ENCODE results near the gene ZNF430. TPM values are rescaled to one million over a fixed set of nuclear protein-coding genes. Genes with fewer than 3 reads are reported as not detected.
"Not testable (repeated sequence)": the region's sequence is repeated elsewhere in the genome, so short reads cannot be mapped to it uniquely, and the experiment has no call there.

Gene ZNF430
- polyA plus RNA-seq (2013, experiment 1 of 2), result 6.7 TPM
- 8.1 TPM for polyA plus RNA-seq (2013, experiment 2 of 2)

DNA sequence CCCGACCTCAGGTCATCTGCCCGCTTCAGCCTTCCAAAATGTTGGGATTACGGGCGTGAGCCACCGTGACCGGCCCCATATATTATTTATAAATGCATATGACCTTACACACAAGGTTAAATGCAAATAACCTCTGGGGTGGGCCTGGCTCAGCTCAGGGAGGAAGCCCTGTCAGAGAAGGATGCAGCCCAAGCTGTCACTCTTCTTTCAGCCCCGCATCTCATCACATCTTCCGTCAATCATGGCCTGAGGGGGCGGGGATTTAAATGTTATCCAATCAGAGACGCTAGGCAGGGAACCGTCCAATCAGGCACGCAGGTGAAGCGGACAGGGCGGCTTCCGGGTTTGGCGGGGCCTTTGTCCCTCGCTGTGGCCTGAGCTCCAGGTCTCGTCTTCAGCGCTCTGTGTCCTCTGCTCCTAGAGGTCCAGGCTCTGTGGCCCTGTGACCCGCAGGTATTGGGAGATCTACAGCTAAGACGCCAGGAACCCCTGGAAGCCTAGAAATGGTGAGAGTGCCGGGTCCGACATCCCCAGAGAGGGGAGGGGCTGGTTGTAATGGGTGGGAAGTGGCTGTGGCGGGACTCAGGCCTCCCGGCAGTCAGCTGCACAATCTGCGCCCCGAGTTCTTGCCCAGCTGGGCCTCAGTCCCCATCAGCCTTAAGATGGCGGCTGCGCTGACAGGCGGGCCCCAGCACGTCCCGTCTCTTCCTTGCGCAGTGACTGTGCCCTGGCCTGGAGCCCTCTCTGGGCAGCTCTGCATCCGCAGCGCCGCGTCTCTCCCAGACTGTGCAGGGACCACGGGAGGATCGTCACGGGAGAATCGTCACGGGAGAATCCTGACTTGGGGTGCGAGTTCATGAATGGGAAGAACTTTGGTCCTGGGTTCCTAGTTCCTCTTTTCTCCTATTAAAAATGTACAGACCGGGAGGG, at the start of gene ZNF430:
ZNF430 (plus strand) TSS at position 360 of the 930 bp plus-strand sequence; CDS start at position 504, 144 bp downstream.
- Histone ChIP-seq H3K4me1 (ENCODE audit: insufficient read depth, low read length) (peaks cover 21% of the 10 kb centered on the region), H3K27ac (ENCODE audit: low read depth, low read length) (peak within 1 kb of the TSS; percentile 87), H3K9me3 (ENCODE audit: insufficient read depth, low read depth, low read length) (no peaks in the 10 kb centered on the region), H3K4me3 (ENCODE audit: low read length) (peak within 1 kb of the TSS; percentile 87), H3K9ac (ENCODE audit: low read depth, low read length) (peak within 1 kb of the TSS; percentile 89), H3K27me3 (ENCODE audit: insufficient read depth, low read length) (no peaks in the 10 kb centered on the region), H3K36me3 (ENCODE audit: insufficient read depth, low read length) (peaks cover 30% of the 10 kb centered on the region)
- 4% methylated on average over 44 of the region's 44 CpGs for WGBS

DNA sequence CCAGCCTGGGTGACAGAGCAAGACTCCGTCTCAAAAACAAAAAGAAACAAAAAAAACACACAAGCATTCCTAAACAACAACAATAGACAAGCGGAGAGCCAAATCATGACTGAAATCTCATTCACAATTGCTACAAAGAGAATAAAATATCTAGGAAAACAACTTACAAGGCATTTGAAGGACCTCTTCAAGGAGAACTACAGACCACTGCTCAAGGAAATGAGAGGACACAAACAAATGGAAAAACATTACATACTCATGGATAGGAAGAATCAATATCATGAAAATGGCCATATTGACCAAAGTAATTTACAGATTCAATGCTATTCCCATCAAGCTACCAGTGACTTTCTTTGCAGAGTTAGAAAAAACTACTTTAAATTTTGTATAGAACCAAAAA, 27.7 kb upstream of the ZNF430 start:
- H3K9ac ChIP-seq (ENCODE audit: low read depth, low read length); H3K9me3 ChIP-seq (ENCODE audit: insufficient read depth, low read depth, low read length); H3K27me3 ChIP-seq (ENCODE audit: insufficient read depth, low read length); H3K4me3 ChIP-seq (ENCODE audit: low read length); H3K36me3 ChIP-seq (ENCODE audit: insufficient read depth, low read length); H3K4me1 ChIP-seq (ENCODE audit: insufficient read depth, low read length); H3K27ac ChIP-seq (ENCODE audit: low read depth, low read length): not testable (repeated sequence)
- WGBS, result 89% methylated on average over 2 of the region's 2 CpGs

DNA sequence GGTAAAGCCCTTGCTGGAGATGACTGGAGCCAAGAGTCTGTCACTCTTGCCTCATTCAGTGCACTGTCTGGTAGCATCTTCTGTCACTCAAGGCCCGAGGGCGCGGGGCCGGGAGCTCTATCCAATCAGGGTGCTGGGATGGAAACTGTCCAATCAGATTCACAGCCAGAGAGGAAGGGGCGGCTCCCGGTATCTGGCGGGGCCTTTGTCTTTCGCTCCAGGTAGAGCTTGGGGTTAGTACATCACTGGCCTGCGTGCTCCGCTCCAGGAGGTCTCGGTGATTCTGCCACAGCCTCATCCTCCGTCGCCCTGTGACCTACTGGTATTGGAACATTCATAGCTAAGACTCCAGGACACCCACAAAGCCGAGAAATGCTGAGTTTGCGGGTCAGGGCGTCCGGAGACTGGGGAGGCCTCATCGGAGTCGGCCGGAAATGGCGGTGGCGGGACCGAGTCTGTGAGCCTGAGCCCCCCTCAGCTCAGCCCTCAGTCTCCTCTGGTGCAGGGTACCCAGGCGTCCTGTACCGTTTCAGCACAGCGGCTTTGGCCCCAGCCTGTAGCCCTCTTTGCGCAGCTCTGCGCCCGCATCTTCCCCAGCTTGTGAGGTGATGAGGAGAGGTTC, 20.6 kb upstream of the ZNF430 start:
- H3K4me3 ChIP-seq (ENCODE audit: low read length), result peak overlapping the region; percentile 92
- WGBS, result 11% methylated on average over 29 of the region's 29 CpGs
- H3K4me1 ChIP-seq (ENCODE audit: insufficient read depth, low read length), result no peaks in the 10 kb centered on the region
- H3K36me3 ChIP-seq (ENCODE audit: insufficient read depth, low read length), result no peaks in the 10 kb centered on the region
- H3K9me3 ChIP-seq (ENCODE audit: insufficient read depth, low read depth, low read length), result no peaks in the 10 kb centered on the region
- H3K27ac ChIP-seq (ENCODE audit: low read depth, low read length), result peak overlapping the region; percentile 66
- peak overlapping the region; percentile 96 for H3K9ac ChIP-seq (ENCODE audit: low read depth, low read length)
- no peaks in the 10 kb centered on the region for H3K27me3 ChIP-seq (ENCODE audit: insufficient read depth, low read length)

DNA sequence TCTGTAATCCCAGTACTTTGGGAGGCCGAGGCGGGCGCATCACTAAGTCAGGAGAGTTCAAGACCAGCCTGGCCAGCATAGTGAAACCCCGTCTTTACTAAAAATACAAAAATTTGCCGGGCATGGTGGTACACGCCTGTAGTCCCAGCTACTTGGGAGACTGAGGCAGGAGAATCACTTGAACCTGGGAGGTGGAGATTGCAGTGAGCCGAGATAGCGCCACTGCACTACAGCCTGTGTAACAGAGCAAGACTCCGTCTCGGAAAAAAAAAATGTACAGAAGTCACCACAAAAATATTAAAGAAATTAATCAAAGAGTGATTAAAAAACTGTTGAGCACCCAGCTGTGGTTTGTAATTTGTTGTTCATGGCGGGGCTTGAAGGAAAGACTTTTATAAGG, 781 bp downstream of the ZNF430 start:
- H3K9me3 ChIP-seq (ENCODE audit: insufficient read depth, low read depth, low read length); H3K27me3 ChIP-seq (ENCODE audit: insufficient read depth, low read length); H3K27ac ChIP-seq (ENCODE audit: low read depth, low read length): not testable (repeated sequence)
- WGBS, result 20% methylated on average over 11 of the region's 11 CpGs
- peaks cover 35% of the 10 kb centered on the region for H3K36me3 ChIP-seq (ENCODE audit: insufficient read depth, low read length)
- H3K4me1 ChIP-seq (ENCODE audit: insufficient read depth, low read length), result peaks cover 21% of the 10 kb centered on the region
- H3K4me3 ChIP-seq (ENCODE audit: low read length), result peak overlapping the region; percentile 87
- H3K9ac ChIP-seq (ENCODE audit: low read depth, low read length), result peak overlapping the region; percentile 89

DNA sequence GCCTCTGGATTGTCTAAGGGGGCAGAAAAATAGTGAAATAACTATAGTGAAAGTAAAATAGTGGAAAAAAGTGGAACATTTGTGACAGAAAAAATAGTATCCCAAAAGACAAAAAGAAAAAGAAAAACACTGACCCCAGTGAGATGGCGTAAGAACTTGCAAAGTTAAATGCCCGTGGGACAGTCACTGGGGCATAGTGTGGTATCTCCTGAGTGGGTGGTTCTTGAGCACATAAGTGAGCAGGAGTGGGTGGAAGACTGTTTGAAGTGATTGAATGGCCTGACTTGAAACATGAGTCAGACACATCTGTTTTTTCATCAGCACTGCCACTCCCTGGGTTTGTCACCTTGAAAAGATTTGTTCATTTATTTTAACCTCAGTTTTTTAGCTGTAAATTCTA, 2.5 kb downstream of the ZNF430 start:
- H3K27ac ChIP-seq (ENCODE audit: low read depth, low read length), result no peak overlapping the region
- H3K9ac ChIP-seq (ENCODE audit: low read depth, low read length), result no peak overlapping the region
- H3K4me3 ChIP-seq (ENCODE audit: low read length), result no peak overlapping the region
- 89% methylated on average over 2 of the region's 2 CpGs for WGBS
- H3K27me3 ChIP-seq (ENCODE audit: insufficient read depth, low read length), result no peaks in the 10 kb centered on the region
- peaks cover 42% of the 10 kb centered on the region for H3K36me3 ChIP-seq (ENCODE audit: insufficient read depth, low read length)
- H3K9me3 ChIP-seq (ENCODE audit: insufficient read depth, low read depth, low read length), result no peaks in the 10 kb centered on the region
- H3K4me1 ChIP-seq (ENCODE audit: insufficient read depth, low read length), result peaks cover 21% of the 10 kb centered on the region

DNA sequence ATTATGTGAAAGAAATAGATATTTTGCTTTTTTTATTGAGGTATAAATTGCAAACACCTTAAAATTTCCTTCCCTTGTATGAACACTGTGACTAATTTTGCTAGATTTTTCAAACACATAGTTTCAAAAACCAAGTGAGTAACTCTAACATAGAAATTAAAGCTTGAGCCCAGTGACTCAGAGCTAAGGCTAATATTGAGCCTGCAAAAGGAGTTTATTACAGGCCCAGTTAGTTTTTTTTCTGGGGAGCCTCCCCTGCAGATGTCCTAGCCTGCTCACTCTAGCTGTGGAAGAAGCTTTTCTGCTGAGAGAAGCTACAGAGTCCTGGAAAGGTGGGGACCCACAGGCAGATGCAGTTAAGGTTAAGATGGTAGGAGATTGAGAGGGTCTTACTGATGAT, 3.4 kb downstream of the ZNF430 start:
- H3K4me3 ChIP-seq (ENCODE audit: low read length), result no peak overlapping the region
- peaks cover 21% of the 10 kb centered on the region for H3K4me1 ChIP-seq (ENCODE audit: insufficient read depth, low read length)
- H3K9ac ChIP-seq (ENCODE audit: low read depth, low read length), result no peak overlapping the region
- H3K27ac ChIP-seq (ENCODE audit: low read depth, low read length), result no peak overlapping the region
- peaks cover 43% of the 10 kb centered on the region for H3K36me3 ChIP-seq (ENCODE audit: insufficient read depth, low read length)
- H3K9me3 ChIP-seq (ENCODE audit: insufficient read depth, low read depth, low read length), result no peaks in the 10 kb centered on the region
- no peaks in the 10 kb centered on the region for H3K27me3 ChIP-seq (ENCODE audit: insufficient read depth, low read length)

DNA sequence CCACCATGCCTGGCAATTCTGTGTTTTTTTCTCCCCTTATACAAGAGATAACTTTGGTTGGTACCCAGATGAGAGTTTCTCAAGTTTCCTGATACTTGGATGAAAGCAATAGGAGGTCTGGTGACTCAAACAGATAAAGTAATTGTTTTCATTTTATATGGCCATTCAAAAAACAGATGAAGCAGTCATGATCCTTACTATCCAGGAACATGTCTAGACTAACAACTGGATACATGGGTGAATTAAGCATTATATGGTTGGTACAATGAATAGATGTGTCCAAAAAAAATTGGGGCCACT, 8.5 kb downstream of the ZNF430 start:
- Histone ChIP-seq H3K4me3 (ENCODE audit: low read length) (no peak overlapping the region), H3K36me3 (ENCODE audit: insufficient read depth, low read length) (peaks cover 49% of the 10 kb centered on the region), H3K9ac (ENCODE audit: low read depth, low read length) (no peak overlapping the region), H3K27me3 (ENCODE audit: insufficient read depth, low read length) (no peaks in the 10 kb centered on the region), H3K9me3 (ENCODE audit: insufficient read depth, low read depth, low read length) (no peaks in the 10 kb centered on the region), H3K4me1 (ENCODE audit: insufficient read depth, low read length) (peaks cover 4% of the 10 kb centered on the region), H3K27ac (ENCODE audit: low read depth, low read length) (no peak overlapping the region)

DNA sequence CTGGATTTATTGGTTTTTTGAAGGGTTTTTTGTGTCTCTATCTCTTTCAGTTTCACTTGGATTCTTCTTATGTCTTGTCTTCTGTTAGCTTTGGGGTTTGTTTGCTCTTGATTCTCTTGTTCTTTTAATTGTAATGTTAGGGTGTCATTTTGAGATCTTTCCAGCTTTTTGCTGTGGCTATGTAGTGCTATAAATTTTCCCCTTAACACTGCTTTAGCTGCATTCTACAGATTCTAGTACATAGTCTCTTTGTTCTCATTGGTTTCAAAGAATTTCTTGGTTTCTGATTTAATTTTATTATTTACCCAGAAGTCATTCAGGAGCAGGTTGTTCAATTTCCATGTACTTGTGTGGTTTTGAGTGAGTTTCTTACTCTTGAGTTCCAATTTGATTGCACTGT, 24.6 kb downstream of the ZNF430 start:
- peaks cover 37% of the 10 kb centered on the region for H3K36me3 ChIP-seq (ENCODE audit: insufficient read depth, low read length)

DNA sequence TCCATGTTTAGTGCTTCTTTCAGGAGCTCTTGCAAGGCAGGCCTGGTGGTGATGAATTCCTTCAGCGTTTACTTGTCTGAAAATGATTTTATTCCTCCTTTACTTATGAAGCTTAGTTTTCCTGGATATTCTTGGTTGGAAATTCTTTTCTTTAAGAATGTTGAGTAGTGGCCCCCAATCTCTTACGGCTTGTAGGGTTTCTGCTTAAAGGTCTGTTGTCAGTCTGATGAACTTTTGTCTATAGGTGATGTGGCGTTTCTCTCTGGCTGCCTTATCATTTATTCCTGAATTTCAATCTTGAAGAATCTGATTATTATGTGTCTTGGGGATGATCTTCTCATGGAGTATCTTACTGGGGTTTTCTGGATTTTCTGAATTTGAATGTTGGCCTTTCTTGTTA, 26.0 kb downstream of the ZNF430 start:
- H3K9me3 ChIP-seq (ENCODE audit: insufficient read depth, low read depth, low read length), result peaks cover 16% of the 10 kb centered on the region; the same call in 1 of the 2 replicates
- WGBS, result 100% methylated on average over 2 of the region's 3 CpGs
- H3K4me3 ChIP-seq (ENCODE audit: low read length), result no peak overlapping the region
- H3K27ac ChIP-seq (ENCODE audit: low read depth, low read length), result no peak overlapping the region
- H3K27me3 ChIP-seq (ENCODE audit: insufficient read depth, low read length), result no peaks in the 10 kb centered on the region
- H3K4me1 ChIP-seq (ENCODE audit: insufficient read depth, low read length), result no peaks in the 10 kb centered on the region
- no peak overlapping the region for H3K9ac ChIP-seq (ENCODE audit: low read depth, low read length)
- peaks cover 36% of the 10 kb centered on the region for H3K36me3 ChIP-seq (ENCODE audit: insufficient read depth, low read length)

More for the DNA sequence above, 24.6 kb downstream of the ZNF430 start:
- Histone ChIP-seq H3K9ac (ENCODE audit: low read depth, low read length) (no peak overlapping the region), H3K27me3 (ENCODE audit: insufficient read depth, low read length) (no peaks in the 10 kb centered on the region), H3K9me3 (ENCODE audit: insufficient read depth, low read depth, low read length) (peaks cover 16% of the 10 kb centered on the region; the same call in 1 of the 2 replicates), H3K27ac (ENCODE audit: low read depth, low read length) (no peak overlapping the region), H3K4me1 (ENCODE audit: insufficient read depth, low read length) (no peaks in the 10 kb centered on the region), H3K4me3 (ENCODE audit: low read length) (no peak overlapping the region)

DNA sequence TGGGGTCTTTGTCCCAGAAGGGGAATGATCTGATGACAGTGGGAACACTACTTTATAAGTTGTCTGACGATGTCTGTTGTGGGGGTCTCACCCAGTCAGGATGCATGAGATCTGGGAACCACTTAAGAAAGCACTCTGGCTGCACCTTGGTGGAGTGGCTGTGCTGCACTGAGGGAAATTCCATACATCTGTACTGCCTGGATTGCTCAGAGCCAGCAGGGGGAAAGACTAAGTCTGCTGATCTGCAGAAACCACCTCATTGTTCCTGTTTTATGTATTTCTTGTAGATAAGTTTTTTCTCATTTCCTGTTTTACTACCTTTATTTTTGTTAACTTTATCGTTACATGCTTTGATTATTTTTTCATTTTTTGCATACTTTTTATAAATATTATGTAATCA, 27.3 kb downstream of the ZNF430 start:
- H3K4me1 ChIP-seq (ENCODE audit: insufficient read depth, low read length), result no peaks in the 10 kb centered on the region
- 97% methylated on average over 1 of the region's 2 CpGs for WGBS

DNA sequence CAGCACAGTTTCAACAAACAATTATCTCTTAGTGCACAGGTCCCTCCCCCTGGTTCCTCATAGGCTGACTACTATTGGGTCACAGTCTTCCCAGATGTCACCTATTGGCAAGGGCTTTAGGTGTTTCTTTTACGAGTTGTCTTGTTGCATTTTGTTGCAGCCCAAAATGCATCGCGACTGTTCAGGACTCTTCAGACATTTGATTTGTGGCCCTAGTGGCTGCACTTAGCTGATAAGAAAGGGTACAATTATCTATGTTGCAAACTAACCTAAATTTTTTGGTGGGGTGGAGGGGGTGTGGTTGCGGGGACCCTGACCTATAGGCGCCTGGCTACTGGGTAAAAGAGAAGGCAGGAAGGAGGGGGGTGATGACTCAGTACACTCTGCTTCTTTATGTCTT, 32.4 kb downstream of the ZNF430 start:
- Histone ChIP-seq H3K9ac (ENCODE audit: low read depth, low read length) (no peak overlapping the region), H3K9me3 (ENCODE audit: insufficient read depth, low read depth, low read length) (peaks cover 10% of the 10 kb centered on the region; the same call in 1 of the 2 replicates), H3K4me1 (ENCODE audit: insufficient read depth, low read length) (no peaks in the 10 kb centered on the region), H3K4me3 (ENCODE audit: low read length) (no peak overlapping the region), H3K27me3 (ENCODE audit: insufficient read depth, low read length) (no peaks in the 10 kb centered on the region), H3K36me3 (ENCODE audit: insufficient read depth, low read length) (peaks cover 66% of the 10 kb centered on the region), H3K27ac (ENCODE audit: low read depth, low read length) (no peak overlapping the region)
- 99% methylated on average over 5 of the region's 5 CpGs for WGBS

More for the DNA sequence above, 27.3 kb downstream of the ZNF430 start:
- no peaks in the 10 kb centered on the region for H3K27me3 ChIP-seq (ENCODE audit: insufficient read depth, low read length)
- H3K9me3 ChIP-seq (ENCODE audit: insufficient read depth, low read depth, low read length), result peaks cover 13% of the 10 kb centered on the region; the same call in 1 of the 2 replicates
- peaks cover 33% of the 10 kb centered on the region for H3K36me3 ChIP-seq (ENCODE audit: insufficient read depth, low read length)
- no peak overlapping the region for H3K9ac ChIP-seq (ENCODE audit: low read depth, low read length)
- no peak overlapping the region for H3K4me3 ChIP-seq (ENCODE audit: low read length)
- H3K27ac ChIP-seq (ENCODE audit: low read depth, low read length), result no peak overlapping the region
